Islet precursor cell (in vitro differentiated cells): Measurements from ENCODE around the gene CNIH2.

Experiments
- DNase-seq: peaks from one replicate; pipeline ENCODE4 v3.0.0-alpha.2; 2018

The CNIH2 gene

DNA sequence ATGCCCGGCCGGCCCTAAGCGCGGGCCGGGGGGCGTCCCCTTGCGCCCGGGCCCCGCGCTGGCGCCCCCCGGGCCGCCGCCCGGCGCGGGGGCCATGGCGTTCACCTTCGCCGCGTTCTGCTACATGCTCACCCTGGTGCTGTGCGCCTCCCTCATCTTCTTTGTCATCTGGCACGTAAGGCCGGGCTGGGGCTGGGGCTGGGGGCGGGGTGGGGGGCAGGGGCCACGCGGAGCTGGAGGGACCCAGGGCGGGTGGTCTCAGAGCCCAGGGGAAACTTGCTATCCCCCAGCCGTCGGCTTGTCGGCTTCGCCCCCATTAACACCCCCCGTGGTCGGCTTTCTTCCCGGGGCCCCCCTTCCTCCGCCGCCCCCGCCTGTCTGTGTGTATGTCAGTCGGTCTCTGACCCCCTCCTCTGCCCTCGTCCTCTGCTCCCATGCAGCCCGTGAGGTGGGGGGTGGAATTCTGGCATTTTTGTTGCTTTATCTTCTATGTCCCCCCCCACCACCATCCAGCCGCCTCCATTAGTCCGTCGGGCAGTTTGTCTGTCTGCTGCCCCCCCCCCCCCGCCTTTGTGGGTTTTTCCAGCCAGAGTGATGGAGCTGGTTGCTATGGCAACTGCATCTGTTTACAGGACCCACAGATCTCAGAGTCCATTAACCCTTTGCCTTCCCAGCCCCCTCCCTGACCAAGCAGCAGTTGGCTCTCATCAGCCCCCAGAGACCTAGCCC is 552 bp downstream of the CNIH2 start:
- no peak for DNase-seq

- DNase-seq, result no peak
Observed at GRCh38 chr11:66279092-66279734, 1.2 kb downstream of the CNIH2 start.

- no peak for DNase-seq
Observed at GRCh38 chr11:66280428-66280827, 2.5 kb downstream of the CNIH2 start.

- DNase-seq, result peak; percentile 81
Observed at GRCh38 chr11:66281001-66281400, 3.0 kb downstream of the CNIH2 start.

DNA sequence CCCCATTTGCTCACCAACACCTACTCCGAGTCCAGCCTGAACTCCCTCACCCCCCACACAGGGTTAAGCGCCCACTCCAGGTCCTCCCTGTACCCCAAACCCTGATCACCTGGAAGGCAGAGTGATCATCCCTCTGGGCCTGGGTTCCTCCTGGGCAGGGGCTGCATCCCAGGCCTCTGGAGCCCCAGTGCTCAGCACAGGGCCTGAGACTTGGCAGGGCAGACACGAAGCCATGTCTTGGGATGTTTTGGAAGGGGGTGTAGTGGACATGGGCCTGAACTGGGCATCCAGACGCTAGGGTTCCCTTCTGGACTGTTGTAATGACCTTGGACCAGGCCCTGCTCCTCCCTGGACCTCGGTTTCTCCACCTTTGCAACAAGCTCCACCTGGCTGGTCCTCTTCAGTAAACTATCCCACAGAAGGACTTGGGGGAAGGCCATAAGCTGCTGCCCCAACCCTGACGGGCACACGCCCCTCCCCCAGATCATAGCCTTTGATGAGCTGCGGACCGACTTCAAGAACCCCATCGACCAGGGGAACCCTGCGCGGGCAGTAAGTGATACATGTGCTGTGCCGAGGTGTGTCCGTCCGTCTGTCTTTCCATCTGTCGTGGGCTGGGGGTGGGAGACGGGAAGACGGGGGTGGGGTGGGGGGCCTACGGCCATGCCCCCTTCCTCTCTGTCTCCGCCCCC is 3.9 kb downstream of the CNIH2 start:
- no peak for DNase-seq

DNA sequence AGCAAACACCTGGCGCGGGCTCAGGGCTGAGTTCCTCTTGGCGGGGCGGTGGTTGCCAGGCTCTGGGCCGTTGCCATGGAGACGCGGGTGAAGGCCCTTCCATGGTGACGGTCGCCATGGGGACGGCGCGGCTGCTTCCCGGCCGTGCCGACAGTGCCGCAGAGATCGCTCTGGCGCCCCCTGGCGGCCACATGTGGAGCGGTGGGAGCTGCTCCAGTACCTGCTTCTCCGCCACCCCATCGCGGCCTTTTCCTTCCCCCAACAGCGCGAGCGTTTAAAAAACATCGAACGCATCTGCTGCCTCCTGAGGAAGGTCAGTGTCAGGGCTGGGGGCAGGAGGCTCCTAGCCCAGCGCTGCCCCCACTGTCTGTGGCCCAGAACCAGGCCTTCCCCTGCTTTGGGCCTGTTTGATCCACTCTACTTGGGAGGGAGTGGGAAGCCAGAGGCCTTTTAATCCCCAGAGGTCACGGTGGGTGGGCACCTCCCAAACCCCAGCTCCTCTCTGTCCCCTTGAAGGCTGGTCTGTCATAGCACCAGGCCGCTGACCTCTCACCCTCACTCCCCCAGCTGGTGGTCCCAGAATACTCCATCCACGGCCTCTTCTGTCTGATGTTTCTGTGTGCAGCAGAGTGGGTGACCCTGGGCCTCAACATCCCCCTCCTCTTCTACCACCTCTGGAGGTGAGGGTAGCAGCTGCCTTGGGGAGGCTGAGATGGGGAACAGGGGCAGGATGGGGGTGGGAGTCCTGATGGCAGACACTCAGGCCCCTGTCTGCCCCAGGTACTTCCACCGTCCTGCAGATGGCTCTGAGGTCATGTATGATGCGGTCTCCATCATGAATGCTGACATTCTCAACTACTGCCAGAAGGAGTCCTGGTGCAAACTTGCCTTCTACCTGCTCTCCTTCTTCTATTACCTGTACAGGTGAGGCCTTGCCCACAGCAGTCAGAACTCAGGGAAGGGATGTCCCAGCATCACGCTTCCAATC is 4.8 kb downstream of the CNIH2 start:
- DNase-seq, result peak; percentile 98

DNA sequence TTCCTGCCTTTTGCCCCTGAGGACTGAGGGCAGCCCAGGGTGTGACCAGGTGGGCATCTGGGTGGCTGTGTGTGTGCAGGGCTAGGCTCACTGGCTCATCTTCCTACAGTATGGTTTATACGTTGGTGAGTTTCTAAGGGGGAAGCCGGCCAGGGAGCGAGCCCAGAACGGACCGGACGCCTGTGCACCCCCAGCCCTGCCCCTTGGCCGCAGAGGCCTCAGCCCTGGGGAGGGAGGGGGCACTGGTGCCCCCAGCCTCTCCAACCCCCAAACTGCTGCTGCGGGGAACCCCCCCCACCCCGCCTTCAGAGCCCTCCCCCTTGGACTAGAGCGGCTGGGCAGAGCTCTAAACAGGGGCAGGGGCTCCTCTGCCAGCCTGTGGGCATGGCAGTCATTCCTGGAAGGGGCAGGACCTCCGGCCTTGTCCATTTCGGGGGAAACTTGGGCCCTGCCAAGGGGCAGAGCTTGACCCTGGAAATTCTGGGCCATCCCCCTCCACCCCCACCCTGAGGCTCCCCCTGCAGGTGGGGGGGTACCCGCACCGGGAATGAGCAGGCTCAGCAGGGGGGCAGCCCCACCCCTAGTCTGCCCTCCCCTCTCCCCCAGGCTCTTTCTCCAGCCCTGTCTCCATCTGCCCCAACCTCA is 5.6 kb downstream of the CNIH2 start:
- no peak for DNase-seq

GRCh38 chr11:66284526-66285078 is 6.6 kb downstream of the CNIH2 start:
- no peak for DNase-seq

DNA sequence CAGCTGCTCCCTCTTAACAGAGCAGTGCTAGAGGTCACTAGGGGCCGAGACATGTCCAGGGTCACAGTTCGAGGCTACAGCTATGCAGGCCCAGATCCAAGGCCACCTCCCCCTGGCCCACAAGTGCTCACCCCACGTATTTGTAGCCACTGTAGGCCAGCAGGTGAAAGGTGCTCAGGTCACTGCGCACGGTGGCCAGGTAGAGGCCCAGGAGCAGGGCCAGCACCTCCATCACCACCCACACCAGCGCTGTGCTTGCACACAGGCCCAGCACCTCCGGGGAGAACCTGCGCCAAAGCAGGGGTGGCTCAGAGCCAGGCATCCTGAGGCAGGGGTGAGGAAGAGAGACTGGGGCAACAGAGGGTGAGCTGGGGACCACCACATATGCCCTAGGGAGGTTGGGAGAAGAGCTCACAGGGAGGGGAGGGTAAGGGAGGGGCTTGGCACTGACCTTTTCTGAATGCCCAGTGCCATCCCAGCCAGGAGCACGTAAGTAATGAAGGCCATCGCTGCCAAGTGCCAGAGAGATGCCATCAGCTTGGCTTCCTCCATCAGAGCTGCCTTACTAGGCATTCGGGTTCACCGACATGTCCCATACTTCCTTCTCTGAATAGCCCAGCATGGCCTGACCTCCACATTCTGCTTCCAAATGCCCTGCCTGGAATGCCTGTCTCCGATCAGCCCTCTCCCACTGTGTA is 7.4 kb downstream of the CNIH2 start:
- no peak for DNase-seq

GRCh38 chr11:66286699-66287098 is 8.7 kb downstream of the CNIH2 start:
- no peak for DNase-seq

GRCh38 chr11:66287211-66287888 is 9.4 kb downstream of the CNIH2 start:
- no peak for DNase-seq

DNA sequence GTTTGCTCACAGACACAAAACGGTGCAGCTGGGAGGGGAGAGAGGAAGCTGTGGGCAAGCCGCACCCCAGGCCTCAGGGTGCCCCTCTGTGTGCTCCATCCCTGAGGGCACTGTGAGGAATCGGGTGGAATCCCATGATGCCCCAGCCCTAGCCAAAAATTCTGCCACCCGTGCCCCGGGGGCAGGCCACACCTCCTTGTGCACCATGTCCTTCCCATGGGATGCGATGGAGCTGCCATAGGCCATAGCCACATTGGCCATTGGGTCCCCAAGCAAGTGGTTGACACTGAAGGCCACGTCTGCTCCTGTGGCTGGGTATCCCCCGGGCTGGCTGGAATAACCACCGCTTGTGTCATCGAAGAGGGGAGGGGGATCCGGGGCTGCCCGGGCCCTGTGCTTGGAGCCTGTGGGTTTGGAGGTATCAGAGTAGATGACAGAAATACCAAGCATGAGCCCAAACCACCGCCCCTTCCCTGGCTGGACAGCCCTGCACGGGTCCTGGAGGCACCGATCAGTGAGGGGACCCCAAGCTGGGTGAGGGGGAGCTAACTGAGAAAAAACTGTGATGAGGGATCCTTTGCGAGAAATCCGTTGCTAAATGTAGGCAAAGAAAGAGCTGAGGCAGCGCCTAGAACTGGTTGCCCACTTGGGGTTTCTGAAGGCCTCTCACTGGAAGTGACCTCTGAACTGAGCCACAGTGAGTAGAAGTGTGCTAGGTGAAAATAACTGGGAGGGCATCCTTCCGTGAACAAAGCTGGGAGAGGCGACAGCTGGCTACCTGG is 10.1 kb downstream of the CNIH2 start:
- DNase-seq, result no peak

- peak; percentile 100 for DNase-seq
Observed at GRCh38 chr11:66288671-66289547, 10.9 kb downstream of the CNIH2 start, which contains the start of gene YIF1A. TSS of gene YIF1A (minus strand) at chr11:66289143. CDS start at chr11:66288985, 158 bp downstream.

DNA sequence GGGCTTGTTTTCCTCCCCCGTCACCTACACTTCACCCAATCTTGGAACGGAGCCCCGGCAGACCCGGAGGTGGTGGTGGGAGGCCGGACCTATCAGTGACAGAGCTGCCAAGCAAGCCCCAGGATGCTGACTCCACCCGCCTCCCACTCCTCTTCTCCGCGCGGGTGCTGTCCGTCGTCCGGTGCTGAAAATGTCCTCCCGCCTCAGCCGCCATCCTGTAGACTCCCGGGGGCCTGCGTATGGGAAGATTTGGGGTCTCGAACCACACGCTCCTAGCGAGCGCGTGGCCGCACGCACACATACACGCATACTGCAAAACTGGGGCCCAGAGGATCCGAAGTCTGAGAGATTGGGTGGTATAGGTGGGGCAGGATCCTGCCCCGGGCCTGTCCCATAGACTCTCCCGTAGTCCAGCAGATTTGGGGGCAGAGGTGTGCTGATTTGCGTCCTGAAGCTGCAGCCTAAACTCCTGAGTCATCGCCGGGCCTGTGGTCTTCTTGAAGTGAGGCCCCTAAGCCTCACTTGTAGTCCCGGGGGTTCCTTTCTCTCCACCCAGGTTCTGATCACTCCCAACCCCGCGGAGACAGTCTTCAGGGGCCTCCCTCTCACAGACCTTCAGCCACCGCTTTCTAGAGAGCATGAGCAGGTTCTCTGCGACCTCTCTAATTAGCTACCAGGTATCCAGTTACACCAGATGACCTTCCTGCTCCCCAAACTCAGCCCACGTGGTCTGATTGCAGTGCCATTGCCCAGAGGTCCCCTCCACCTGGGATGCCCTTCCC is 11.8 kb downstream of the CNIH2 start:
- DNase-seq, result peak; percentile 95

DNA sequence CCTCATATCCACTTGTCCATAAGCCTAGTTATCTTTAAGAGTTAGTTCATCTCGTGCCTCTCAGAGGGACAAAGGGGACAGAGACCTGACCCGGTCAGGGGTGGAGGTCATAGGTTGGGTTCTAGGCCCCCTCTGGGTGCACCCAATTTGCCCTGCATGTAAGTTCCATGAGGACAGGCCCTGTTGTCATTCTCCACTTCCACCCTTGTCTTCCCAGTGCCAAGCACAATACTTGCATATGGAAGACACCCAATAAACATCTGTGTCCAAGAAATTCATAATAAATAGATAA is 12.3 kb downstream of the CNIH2 start:
- no peak for DNase-seq

DNA sequence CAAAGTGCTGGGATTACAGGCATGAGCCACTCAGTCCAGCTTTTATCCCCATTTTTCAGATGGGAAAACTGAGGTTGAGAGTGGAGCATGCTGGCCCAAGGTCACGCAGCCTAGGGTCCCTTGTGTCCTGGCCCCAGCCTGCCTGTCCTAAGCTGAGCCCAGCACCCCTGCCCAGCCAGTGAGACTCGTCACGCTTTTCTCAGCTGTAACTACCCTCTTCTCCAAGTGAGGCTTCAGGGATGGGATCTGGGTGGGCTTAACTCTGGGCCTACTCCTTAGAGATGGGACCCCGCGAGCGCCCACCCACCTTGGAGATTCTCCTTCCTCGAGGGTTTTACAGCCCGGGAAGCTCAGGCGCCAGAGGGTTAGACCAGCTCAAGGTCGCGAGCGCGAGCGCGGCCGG is 13.3 kb downstream of the CNIH2 start:
- DNase-seq, result no peak

DNA sequence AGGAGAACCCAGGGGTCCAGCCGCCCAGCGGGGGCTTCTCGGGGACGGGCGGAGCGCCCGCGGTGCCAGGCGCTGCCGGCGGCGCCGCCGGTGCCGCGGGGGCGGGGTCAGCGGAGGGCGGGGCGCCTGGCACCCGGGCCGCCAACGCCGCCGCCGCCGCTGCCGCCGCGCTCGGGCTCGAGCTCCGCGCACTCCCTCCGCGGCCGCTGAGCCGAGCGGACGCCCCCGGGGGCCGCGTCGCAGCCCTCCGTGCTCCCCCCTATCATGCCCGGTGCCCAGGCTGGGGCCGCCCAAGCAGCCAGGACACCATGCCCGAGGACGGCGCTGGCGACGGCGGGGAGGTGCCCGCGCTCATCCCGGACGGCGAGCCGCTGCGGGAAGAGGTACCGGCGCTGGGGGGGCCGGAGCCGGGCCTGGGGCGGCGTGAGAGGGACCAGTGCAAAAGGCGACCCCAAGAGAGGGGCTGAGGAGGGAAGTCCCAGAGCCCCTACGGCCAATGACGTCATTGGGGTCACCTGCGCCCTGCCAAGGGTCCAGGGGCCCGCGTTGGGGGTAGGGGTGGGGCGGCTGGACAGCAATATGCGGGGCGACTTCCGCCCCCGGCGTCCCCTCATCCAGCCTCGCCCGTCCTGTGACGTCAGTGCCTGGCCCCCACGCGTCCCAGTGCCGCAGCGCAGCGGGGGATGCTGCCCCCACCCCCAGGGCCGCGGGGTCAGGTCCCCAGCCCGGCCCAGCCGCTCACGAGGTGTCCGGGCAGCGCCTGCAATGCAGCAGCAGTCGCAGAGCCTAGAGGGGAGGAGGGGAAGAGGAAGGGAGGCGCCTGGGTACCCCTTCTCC is 13.9 kb downstream of the CNIH2 start, which contains the start of gene TMEM151A:
Gene TMEM151A, plus strand, starts transcription at position 189 of the 837 bp plus-strand sequence. Its CDS starts 120 bp downstream, at position 309.
- DNase-seq, result no peak
